ENCODE data around the gene EIF5. TPM values are rescaled to one million over a fixed set of nuclear protein-coding genes. Genes with fewer than 3 reads are reported as not detected.

Gene EIF5
- total RNA-seq, 1 experiment from 2014 or later: 180 TPM

DNA sequence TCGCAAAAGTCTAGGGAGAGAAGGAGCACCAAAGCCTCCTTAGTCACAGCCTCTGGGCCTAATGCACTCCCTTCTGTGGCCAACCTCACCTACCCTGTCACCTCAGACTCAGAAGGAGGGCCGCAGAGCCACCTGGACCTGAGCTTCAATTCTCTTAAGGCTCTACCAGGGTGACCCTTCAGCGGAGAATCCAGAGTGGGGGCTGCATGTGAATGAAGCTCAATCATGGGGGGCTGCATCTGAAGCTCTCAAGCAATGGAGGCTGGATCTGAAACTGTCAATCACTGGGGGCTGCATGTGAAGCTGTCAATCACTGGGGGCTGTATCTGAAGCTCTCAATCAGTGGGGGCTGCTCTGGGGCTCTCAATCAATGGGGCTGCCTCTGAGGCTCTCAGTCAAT, 43.1 kb upstream of the EIF5 start:
- Histone ChIP-seq H3K36me3 (ENCODE audit: insufficient read depth, low read length) (no peaks in the 10 kb centered on the region), H3K4me1 (ENCODE audit: low read length) (no peaks in the 10 kb centered on the region), H3K9me2 (replicated peaks; ENCODE audit: insufficient read depth, low read length) (no peaks in the 10 kb centered on the region), H3K9me3 (ENCODE audit: low read length) (no peaks in the 10 kb centered on the region), H3K27ac (ENCODE audit: low read length) (no peak overlapping the region), H3K9ac (ENCODE audit: low read length) (no peak overlapping the region), H3K27me3 (ENCODE audit: low read length) (no peaks in the 10 kb centered on the region), H4K20me1 (ENCODE audit: insufficient read depth, low read depth, low read length) (no peaks in the 10 kb centered on the region), H3K4me2 (ENCODE audit: low read depth, low read length, poor library complexity, severe bottlenecking) (no peak overlapping the region), H2AFZ (ENCODE audit: low read length) (no peak overlapping the region), H3K4me3 (ENCODE audit: low read length) (no peak overlapping the region), H3K79me2 (ENCODE audit: low read length) (no peaks in the 10 kb centered on the region)
- no peak for DNase-seq

DNA sequence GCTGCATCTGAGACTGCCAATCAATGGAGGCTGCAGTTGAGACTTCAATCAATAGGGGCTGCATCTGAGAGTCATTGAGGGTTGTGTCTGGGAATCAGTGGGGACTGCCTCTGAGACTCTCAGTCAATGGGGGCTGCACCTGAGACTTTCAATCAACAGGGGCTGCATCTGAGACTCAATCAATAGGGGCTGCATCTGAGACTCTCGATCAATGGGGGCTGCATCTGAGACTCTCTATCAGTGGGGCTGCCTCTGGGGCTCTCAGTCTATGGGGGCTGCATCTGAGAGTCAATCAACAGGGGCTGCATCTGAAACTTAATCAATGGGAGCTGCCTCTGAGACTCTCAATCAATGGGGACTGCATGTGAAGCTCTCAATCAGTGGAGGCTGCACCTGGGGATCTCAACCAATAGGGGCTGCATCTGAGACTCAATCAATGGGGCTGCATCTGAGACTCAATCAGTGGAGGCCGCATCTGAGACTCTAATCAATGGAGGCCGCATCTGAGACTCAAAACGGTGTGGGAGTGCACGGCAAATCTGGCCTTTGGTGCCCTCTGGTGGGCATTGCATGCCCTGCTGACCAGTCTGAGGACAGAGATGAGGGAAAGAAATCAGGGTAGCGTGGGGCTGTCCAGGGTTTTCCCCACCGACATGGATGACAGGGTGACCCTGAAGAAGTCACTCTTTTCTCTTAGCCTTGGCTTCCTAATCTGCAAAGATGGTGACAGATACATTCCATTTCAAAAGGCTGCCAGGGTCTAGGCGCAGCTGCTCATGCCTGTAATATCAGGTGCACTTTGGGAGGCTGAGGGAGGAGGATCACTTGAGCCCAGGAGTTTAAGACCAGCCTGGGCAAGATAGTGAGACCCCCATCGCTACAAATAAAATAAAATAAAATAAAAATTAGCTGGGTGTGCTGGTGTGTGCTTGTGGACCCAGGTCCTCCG, 41.3 kb upstream of the EIF5 start:
- H3K9me2 ChIP-seq (replicated peaks; ENCODE audit: insufficient read depth, low read length): no peaks in the 10 kb centered on the region
- no peak overlapping the region for H3K9ac ChIP-seq (ENCODE audit: low read length)
- DNase-seq: peak; percentile 94
- no peak overlapping the region for H3K27ac ChIP-seq (ENCODE audit: low read length)
- H2AFZ ChIP-seq (ENCODE audit: low read length): no peak overlapping the region
- no peak overlapping the region for H3K4me3 ChIP-seq (ENCODE audit: low read length)
- H3K9me3 ChIP-seq (ENCODE audit: low read length): no peaks in the 10 kb centered on the region
- H3K4me2 ChIP-seq (ENCODE audit: low read depth, low read length, poor library complexity, severe bottlenecking): no peak overlapping the region
- H3K79me2 ChIP-seq (ENCODE audit: low read length): no peaks in the 10 kb centered on the region
- no peaks in the 10 kb centered on the region for H3K27me3 ChIP-seq (ENCODE audit: low read length)
- H4K20me1 ChIP-seq (ENCODE audit: insufficient read depth, low read depth, low read length): no peaks in the 10 kb centered on the region
- H3K4me1 ChIP-seq (ENCODE audit: low read length): no peaks in the 10 kb centered on the region
- no peaks in the 10 kb centered on the region for H3K36me3 ChIP-seq (ENCODE audit: insufficient read depth, low read length)

DNA sequence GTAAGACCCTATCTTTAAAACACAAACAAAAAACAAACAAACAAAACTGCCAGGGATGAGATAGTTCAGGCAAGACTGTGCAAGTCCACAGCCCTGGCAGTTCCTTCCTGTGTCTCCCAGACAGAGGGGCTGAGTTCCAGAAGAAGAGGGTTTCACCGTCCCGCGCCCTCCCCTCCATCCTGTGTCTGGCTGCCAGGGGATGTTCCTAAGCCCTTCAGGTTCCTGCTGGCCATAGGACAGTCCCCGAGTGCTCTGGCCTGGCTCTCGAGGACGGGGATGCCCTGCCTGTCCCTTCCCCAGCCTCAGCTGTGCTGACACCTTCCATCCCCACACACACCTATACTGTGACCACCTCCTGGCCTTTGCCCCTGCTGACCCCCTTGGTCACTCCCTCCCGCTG, 40.6 kb upstream of the EIF5 start:
- H3K36me3 ChIP-seq (ENCODE audit: insufficient read depth, low read length): no peaks in the 10 kb centered on the region
- no peak overlapping the region for H3K4me2 ChIP-seq (ENCODE audit: low read depth, low read length, poor library complexity, severe bottlenecking)
- no peaks in the 10 kb centered on the region for H3K4me1 ChIP-seq (ENCODE audit: low read length)
- H2AFZ ChIP-seq (ENCODE audit: low read length): no peak overlapping the region
- H3K9ac ChIP-seq (ENCODE audit: low read length): no peak overlapping the region
- H3K27me3 ChIP-seq (ENCODE audit: low read length): no peaks in the 10 kb centered on the region
- no peak overlapping the region for H3K27ac ChIP-seq (ENCODE audit: low read length)
- no peaks in the 10 kb centered on the region for H3K79me2 ChIP-seq (ENCODE audit: low read length)
- H3K9me2 ChIP-seq (replicated peaks; ENCODE audit: insufficient read depth, low read length): no peaks in the 10 kb centered on the region
- H3K9me3 ChIP-seq (ENCODE audit: low read length): no peaks in the 10 kb centered on the region
- no peak overlapping the region for H3K4me3 ChIP-seq (ENCODE audit: low read length)
- no peak for DNase-seq
- H4K20me1 ChIP-seq (ENCODE audit: insufficient read depth, low read depth, low read length): no peaks in the 10 kb centered on the region

DNA sequence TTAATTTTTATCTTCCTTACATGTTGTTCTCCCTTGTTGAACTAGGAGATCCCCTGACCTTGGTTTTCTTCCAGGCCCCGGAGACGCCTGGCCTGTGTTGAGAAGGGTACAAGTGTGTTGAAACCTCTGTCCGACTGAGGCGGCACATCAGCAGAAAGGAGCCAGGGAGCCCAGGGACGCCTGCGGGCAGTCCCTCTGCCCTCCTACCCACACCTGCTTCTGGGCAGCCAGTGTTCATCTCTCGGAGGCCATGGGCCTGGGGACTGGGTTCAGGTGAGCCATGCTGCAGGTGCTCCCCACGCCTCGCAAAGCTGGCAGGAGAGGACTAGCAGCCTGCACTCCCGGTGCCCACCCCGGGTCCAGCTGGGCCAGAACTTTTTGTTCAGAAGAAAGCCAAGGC, 39.9 kb upstream of the EIF5 start:
- no peaks in the 10 kb centered on the region for H3K4me1 ChIP-seq (ENCODE audit: low read length)
- H3K36me3 ChIP-seq (ENCODE audit: insufficient read depth, low read length): no peaks in the 10 kb centered on the region
- no peak overlapping the region for H3K9ac ChIP-seq (ENCODE audit: low read length)
- no peak overlapping the region for H2AFZ ChIP-seq (ENCODE audit: low read length)
- H3K27me3 ChIP-seq (ENCODE audit: low read length): no peaks in the 10 kb centered on the region
- H3K79me2 ChIP-seq (ENCODE audit: low read length): no peaks in the 10 kb centered on the region
- no peak overlapping the region for H3K4me2 ChIP-seq (ENCODE audit: low read depth, low read length, poor library complexity, severe bottlenecking)
- no peaks in the 10 kb centered on the region for H3K9me3 ChIP-seq (ENCODE audit: low read length)
- no peaks in the 10 kb centered on the region for H4K20me1 ChIP-seq (ENCODE audit: insufficient read depth, low read depth, low read length)
- no peak overlapping the region for H3K27ac ChIP-seq (ENCODE audit: low read length)
- DNase-seq: no peak
- H3K9me2 ChIP-seq (replicated peaks; ENCODE audit: insufficient read depth, low read length): no peaks in the 10 kb centered on the region
- H3K4me3 ChIP-seq (ENCODE audit: low read length): no peak overlapping the region

DNA sequence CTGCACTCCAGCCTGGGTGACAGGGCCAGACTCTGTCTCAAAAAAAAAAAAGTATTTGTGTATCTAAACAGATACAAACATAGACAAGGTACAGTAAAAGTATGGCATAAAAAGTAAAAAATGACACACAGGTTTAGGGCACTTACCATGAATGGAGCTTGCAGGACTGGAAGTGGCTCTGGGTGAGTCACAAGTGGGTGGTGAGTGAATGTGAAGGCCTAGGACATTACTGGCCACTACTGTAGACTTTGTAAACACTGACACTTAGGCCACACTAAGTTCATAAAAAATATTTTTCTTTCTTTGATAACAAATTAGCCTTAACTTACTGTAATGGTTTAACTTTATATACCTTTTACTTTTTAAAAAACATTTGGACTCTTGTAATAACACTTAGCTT, 38.0 kb upstream of the EIF5 start:
- no peaks in the 10 kb centered on the region for H4K20me1 ChIP-seq (ENCODE audit: insufficient read depth, low read depth, low read length)
- H2AFZ ChIP-seq (ENCODE audit: low read length): no peak overlapping the region
- H3K79me2 ChIP-seq (ENCODE audit: low read length): no peaks in the 10 kb centered on the region
- H3K9ac ChIP-seq (ENCODE audit: low read length): no peak overlapping the region
- no peak overlapping the region for H3K27ac ChIP-seq (ENCODE audit: low read length)
- no peaks in the 10 kb centered on the region for H3K36me3 ChIP-seq (ENCODE audit: insufficient read depth, low read length)
- no peaks in the 10 kb centered on the region for H3K9me2 ChIP-seq (replicated peaks; ENCODE audit: insufficient read depth, low read length)
- DNase-seq: no peak
- H3K9me3 ChIP-seq (ENCODE audit: low read length): no peaks in the 10 kb centered on the region
- no peak overlapping the region for H3K4me2 ChIP-seq (ENCODE audit: low read depth, low read length, poor library complexity, severe bottlenecking)
- H3K27me3 ChIP-seq (ENCODE audit: low read length): no peaks in the 10 kb centered on the region; the same call in 1 of the 2 replicates
- H3K4me3 ChIP-seq (ENCODE audit: low read length): no peak overlapping the region
- no peaks in the 10 kb centered on the region for H3K4me1 ChIP-seq (ENCODE audit: low read length)

DNA sequence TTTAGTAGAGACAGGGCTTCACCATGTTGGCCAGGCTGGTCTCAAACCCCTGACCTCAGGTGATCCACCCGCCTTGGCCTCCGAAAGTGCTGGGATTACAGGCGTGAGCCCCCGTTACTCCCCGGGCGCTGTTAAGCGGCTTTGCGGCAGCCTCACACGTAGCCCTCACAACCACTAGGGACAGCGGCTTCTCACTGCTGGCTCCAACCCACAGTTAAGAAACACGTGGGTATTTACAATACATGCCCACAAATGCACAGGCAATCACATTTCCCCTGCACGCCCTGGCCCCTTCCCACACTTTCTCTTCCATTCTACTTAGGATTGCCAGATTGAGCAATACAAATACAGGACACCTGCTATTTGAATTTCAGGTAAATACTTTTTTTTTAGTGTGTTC, 37.0 kb upstream of the EIF5 start:
- H3K4me2 ChIP-seq (ENCODE audit: low read depth, low read length, poor library complexity, severe bottlenecking): no peak overlapping the region

DNA sequence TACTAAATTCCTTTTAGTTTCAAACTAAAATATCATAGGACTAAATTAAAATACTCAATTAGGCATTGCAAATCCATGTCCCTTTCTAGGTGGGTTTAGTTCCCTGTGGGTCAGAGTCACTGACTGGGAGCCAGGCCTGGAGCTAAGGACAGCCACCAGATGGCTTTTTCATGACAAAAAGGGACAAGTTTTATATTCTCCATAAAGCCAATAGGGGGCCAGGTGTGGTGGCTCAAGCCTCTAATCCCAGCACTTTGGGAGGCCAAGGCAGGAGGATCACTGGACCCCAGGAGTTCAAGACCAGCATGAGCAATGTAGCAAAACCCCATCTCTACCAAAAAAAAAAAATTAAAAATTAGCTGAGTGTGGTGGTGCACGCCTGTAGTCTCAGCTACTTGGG, 35.4 kb upstream of the EIF5 start:
- Histone ChIP-seq H3K27ac (ENCODE audit: low read length) (no peak overlapping the region), H3K36me3 (ENCODE audit: insufficient read depth, low read length) (no peaks in the 10 kb centered on the region), H3K9ac (ENCODE audit: low read length) (no peak overlapping the region), H3K4me2 (ENCODE audit: low read depth, low read length, poor library complexity, severe bottlenecking) (no peak overlapping the region), H3K4me1 (ENCODE audit: low read length) (no peaks in the 10 kb centered on the region), H3K79me2 (ENCODE audit: low read length) (no peaks in the 10 kb centered on the region), H2AFZ (ENCODE audit: low read length) (no peak overlapping the region), H3K9me2 (replicated peaks; ENCODE audit: insufficient read depth, low read length) (no peaks in the 10 kb centered on the region), H3K4me3 (ENCODE audit: low read length) (no peak overlapping the region), H3K9me3 (ENCODE audit: low read length) (no peaks in the 10 kb centered on the region), H4K20me1 (ENCODE audit: insufficient read depth, low read depth, low read length) (no peaks in the 10 kb centered on the region), H3K27me3 (ENCODE audit: low read length) (no peaks in the 10 kb centered on the region; the same call in 1 of the 2 replicates)
- peak; percentile 52 for DNase-seq

More for the DNA sequence above, 37.0 kb upstream of the EIF5 start:
- DNase-seq: no peak
- Histone ChIP-seq H4K20me1 (ENCODE audit: insufficient read depth, low read depth, low read length) (no peaks in the 10 kb centered on the region), H3K4me1 (ENCODE audit: low read length) (no peaks in the 10 kb centered on the region), H3K79me2 (ENCODE audit: low read length) (no peaks in the 10 kb centered on the region), H2AFZ (ENCODE audit: low read length) (no peak overlapping the region), H3K4me3 (ENCODE audit: low read length) (no peak overlapping the region), H3K9me3 (ENCODE audit: low read length) (no peaks in the 10 kb centered on the region), H3K36me3 (ENCODE audit: insufficient read depth, low read length) (no peaks in the 10 kb centered on the region), H3K9ac (ENCODE audit: low read length) (no peak overlapping the region), H3K27ac (ENCODE audit: low read length) (no peak overlapping the region), H3K9me2 (replicated peaks; ENCODE audit: insufficient read depth, low read length) (no peaks in the 10 kb centered on the region), H3K27me3 (ENCODE audit: low read length) (no peaks in the 10 kb centered on the region; the same call in 1 of the 2 replicates)

DNA sequence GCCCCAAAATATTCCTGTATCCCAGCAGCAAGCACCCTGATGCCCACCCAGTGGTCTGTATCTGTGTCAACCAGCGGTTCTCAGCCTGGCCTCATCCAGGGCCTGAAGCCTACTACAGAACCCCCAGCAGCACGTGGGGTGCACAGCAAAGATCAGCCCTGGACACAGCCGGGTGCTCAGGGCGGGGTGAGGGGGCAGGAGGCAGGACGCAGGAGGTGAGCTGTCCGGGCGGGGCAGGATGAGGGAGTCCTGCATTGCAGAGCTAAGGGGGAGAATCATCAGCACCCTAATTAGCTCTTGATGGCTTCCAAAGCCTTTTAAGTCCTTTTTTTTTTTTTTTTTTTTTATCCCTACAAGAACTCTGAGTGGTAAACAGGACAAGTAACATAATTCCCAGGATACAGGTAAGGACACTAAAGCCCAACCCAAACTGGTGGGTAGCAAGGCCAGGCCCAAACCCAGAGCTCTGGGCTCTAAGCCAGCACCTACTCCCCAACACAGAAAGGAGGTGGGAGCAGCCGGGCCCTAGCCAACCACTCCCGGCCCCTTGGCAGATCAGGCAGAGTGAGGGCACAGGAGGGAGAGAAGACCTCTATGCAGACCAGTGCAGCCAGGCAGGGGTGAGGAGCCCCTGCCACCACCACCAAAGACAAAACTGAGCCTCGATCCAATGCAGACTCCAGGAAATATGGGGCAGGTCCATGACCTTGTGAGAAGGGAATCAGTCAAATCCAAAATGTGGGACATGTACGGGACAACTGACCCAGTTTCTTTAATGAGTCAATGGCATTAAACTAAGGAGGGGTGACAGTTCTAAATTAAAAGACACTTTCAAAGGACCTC, 32.3 kb upstream of the EIF5 start:
- Histone ChIP-seq H3K9me2 (replicated peaks; ENCODE audit: insufficient read depth, low read length) (no peaks in the 10 kb centered on the region), H3K79me2 (ENCODE audit: low read length) (no peaks in the 10 kb centered on the region), H3K9me3 (ENCODE audit: low read length) (no peaks in the 10 kb centered on the region), H3K9ac (ENCODE audit: low read length) (no peak overlapping the region), H3K4me2 (ENCODE audit: low read depth, low read length, poor library complexity, severe bottlenecking) (no peak overlapping the region), H2AFZ (ENCODE audit: low read length) (no peak overlapping the region), H3K4me3 (ENCODE audit: low read length) (no peak overlapping the region), H3K4me1 (ENCODE audit: low read length) (no peaks in the 10 kb centered on the region), H4K20me1 (ENCODE audit: insufficient read depth, low read depth, low read length) (no peaks in the 10 kb centered on the region), H3K36me3 (ENCODE audit: insufficient read depth, low read length) (no peaks in the 10 kb centered on the region), H3K27me3 (ENCODE audit: low read length) (no peaks in the 10 kb centered on the region; the same call in 1 of the 2 replicates), H3K27ac (ENCODE audit: low read length) (no peak overlapping the region)
- DNase-seq: no peak
